Thyroid gland (tissue), 4 donors: ENCODE data around the gene CNTNAP5. TPM values are rescaled to one million over a fixed set of nuclear protein-coding genes. Genes with fewer than 3 reads are reported as not detected.

ENCODE experiments used
- DNase-seq, 2 donors: peaks; one replicate each; pipeline ENCODE4 v3.0.0-alpha.2; 2019
- H3K27ac ChIP-seq, 3 donors: fragments of 200-600 bp; sonication (generic); 1 replicate in 2 of 3; 2 replicates in 1 of 3; pipeline ENCODE4 v1.5.1; 2016 to 2019; ENCODE audit warnings: mild to moderate bottlenecking in 1 of 3, moderate library complexity in 1 of 3
- H3K27me3 ChIP-seq: fragments of 200-600 bp; sonication (generic); one replicate; pipeline ENCODE4 v1.5.1; 2019
- H3K36me3 ChIP-seq, 2 donors: fragments of 200-600 bp; sonication (generic); one replicate each; pipeline ENCODE4 v1.5.1; 2016 to 2019
- H3K4me1 ChIP-seq, 2 donors: fragments of 200-600 bp; sonication (generic); one replicate each; pipeline ENCODE4 v1.5.1; 2017 to 2019
- H3K4me3 ChIP-seq, 3 donors: fragments of 200-600 bp; sonication (generic); replicated peaks in 1 of 3; 1 replicate in 2 of 3; 2 replicates in 1 of 3; pipeline ENCODE4 v1.5.1; 2016; ENCODE audit warnings: mild to moderate bottlenecking in 1 of 3
- H3K9me3 ChIP-seq: fragments of 200-600 bp; sonication (generic); one replicate; pipeline ENCODE4 v1.5.1; 2017
- POLR2A ChIP-seq, 2 donors: fragments of 450-650 bp; IDR thresholded peaks; one replicate each; pipeline ENCODE4 v1.6.1; 2017; ENCODE audit warnings: antibody characterized with exemption in 2 of 2, mild to moderate bottlenecking in 2 of 2, moderate library complexity in 1 of 2
- WGBS, 2 donors: methylation state at CpG; one replicate each; pipeline ENCODE4 v1.1.5; 2017; 5-methylcytosine and 5-hydroxymethylcytosine counted together
- intact Hi-C: fragments of 100-400 bp; cut with DNase I; formaldehyde crosslinking; loops from one replicate; pipeline ENCODE4 v1.15.1; 2023
- total RNA-seq, 4 donors: library from RNA; depleted of rRNA; stranded (reverse); fragments of >200 nt; gene quantifications; one replicate each; pipeline ENCODE4 v1.2.3, GENCODE V29; 2016
- TF ChIP-seq, protein P1 (sequence below), 6 experiments: fragments of 200-600 bp in 3 of 6; fragments of 450-650 bp in 3 of 6; sonication (generic) in 3 of 6; IDR thresholded peaks; one replicate each; pipeline ENCODE4 v1.5.1; 2016 to 2019; ENCODE audit warnings: antibody characterized with exemption in 6 of 6, mild to moderate bottlenecking in 2 of 6, inconsistent platforms in 1 of 6, moderate library complexity in 1 of 6

Gene CNTNAP5
- total RNA-seq, 4 donors from 2014 or later = not detected

DNA sequence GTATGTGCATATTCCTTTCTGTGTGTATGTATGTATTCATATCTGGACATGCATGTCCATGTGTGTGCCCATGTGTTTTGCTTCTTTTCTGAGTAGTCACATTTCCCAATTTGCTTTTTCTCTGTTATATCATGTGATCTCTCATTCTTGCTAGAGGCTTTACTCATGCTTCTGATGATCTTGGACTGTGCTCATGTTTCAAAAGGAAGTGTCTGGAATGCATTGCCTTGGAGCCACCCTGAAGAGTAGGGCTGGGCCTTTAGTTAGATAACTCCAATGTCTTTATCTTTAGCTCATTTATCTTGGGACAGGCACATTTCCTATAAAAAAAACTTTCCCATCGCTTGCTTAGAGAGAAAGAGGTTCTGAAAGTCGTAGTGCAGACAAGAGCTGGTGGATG lies 859.2 kb downstream of the CNTNAP5 start:
- TF ChIP-seq POLR2A (IDR thresholded peaks at IDR 0.05) = no peak
- TF ChIP-seq, protein P1, sequence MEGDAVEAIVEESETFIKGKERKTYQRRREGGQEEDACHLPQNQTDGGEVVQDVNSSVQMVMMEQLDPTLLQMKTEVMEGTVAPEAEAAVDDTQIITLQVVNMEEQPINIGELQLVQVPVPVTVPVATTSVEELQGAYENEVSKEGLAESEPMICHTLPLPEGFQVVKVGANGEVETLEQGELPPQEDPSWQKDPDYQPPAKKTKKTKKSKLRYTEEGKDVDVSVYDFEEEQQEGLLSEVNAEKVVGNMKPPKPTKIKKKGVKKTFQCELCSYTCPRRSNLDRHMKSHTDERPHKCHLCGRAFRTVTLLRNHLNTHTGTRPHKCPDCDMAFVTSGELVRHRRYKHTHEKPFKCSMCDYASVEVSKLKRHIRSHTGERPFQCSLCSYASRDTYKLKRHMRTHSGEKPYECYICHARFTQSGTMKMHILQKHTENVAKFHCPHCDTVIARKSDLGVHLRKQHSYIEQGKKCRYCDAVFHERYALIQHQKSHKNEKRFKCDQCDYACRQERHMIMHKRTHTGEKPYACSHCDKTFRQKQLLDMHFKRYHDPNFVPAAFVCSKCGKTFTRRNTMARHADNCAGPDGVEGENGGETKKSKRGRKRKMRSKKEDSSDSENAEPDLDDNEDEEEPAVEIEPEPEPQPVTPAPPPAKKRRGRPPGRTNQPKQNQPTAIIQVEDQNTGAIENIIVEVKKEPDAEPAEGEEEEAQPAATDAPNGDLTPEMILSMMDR (IDR thresholded peaks at IDR 0.05) = no peak

DNA sequence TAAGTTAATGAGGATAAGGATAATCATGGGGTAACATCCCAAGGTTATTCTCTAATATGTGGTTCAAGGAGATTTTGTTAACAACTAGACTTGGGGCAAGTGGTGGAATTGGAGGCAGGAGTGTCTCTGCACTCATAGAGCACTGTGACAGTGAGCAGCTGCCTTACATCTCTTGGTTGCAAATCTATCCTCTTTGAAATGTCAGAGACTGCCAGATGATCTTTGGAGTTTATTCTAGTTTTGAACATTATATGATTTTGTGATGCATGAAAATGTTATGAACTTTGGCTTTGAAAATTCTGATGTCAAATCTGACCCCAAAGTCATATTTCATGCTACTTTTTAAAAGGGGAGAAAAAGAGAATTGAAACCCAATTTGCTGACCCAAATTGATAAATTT lies 861.1 kb downstream of the CNTNAP5 start:
- no peaks in the 10 kb centered on the region for H3K36me3 ChIP-seq
- H3K4me3 ChIP-seq = no peak overlapping the region
- no peaks in the 10 kb centered on the region for H3K9me3 ChIP-seq
- no peak for DNase-seq
- TF ChIP-seq, protein P1 (IDR thresholded peaks at IDR 0.05) = no peak
- TF ChIP-seq POLR2A (IDR thresholded peaks at IDR 0.05) = no peak
- intact Hi-C loops = no loop called here
- no peak overlapping the region for H3K27ac ChIP-seq
- no peaks in the 10 kb centered on the region for H3K27me3 ChIP-seq
- no peaks in the 10 kb centered on the region for H3K4me1 ChIP-seq

More for the DNA sequence above, 859.2 kb downstream of the CNTNAP5 start:
- WGBS, 2 donors = 66 to 74% methylated on average over 2 of the region's 2 CpGs
- no peaks in the 10 kb centered on the region for H3K36me3 ChIP-seq
- no peak overlapping the region for H3K27ac ChIP-seq
- no peaks in the 10 kb centered on the region for H3K9me3 ChIP-seq
- no peaks in the 10 kb centered on the region for H3K27me3 ChIP-seq
- H3K4me3 ChIP-seq = no peak overlapping the region
- no peak for DNase-seq
- H3K4me1 ChIP-seq = no peaks in the 10 kb centered on the region
- intact Hi-C loops = no loop called here

DNA sequence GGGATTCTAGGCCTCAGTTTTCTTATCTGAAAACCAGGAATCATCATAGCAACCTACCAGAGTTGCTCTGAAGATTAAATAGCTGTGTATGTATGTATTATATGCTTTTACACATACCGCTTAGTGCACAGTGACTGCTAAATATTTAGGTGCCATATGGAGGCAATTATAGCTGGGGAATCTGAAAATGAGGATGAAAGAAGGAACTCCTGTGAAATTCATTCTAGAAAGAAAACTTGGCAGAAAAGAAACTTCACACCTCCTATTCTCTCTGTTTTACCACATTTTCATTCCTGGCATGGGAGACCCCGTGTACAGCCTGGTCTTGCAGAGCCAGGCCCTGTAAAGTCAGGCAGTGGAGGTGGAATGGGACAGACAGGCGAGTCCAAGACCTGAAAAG lies 862.4 kb downstream of the CNTNAP5 start:
- WGBS, 2 donors = 75 to 77% methylated on average over 3 of the region's 3 CpGs
- TF ChIP-seq, protein P1 (IDR thresholded peaks at IDR 0.05) = no peak
- TF ChIP-seq POLR2A (IDR thresholded peaks at IDR 0.05) = no peak
- DNase-seq = no peak
- H3K9me3 ChIP-seq = no peaks in the 10 kb centered on the region
- H3K27ac ChIP-seq = no peak overlapping the region
- H3K4me3 ChIP-seq = no peak overlapping the region
- H3K36me3 ChIP-seq = no peaks in the 10 kb centered on the region
- H3K27me3 ChIP-seq = no peaks in the 10 kb centered on the region
- intact Hi-C loops = no loop called here
- H3K4me1 ChIP-seq = no peaks in the 10 kb centered on the region

DNA sequence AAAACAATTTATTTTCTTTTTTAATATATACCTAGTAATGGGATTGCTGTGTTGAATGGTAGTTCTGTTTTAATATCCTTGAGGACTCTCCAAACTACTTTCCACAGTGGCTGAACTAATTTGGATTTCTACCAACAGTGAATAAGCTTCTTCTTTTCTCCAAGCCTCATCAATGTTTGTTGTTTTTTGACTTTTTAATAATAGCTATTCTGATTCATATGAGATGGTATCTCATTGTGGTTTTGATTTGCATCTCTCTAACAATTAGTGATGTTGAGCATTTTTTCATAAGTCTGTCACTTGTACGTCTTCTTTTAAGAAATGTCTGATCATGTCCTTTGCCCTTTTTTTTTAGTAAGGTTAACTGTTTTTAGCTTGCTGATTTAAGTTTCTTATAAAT lies 863.3 kb downstream of the CNTNAP5 start:
- no peak for DNase-seq
- Histone ChIP-seq H3K9me3 (no peaks in the 10 kb centered on the region), H3K27ac (no peak overlapping the region), H3K27me3 (no peaks in the 10 kb centered on the region), H3K36me3 (no peaks in the 10 kb centered on the region), H3K4me1 (no peaks in the 10 kb centered on the region), H3K4me3 (no peak overlapping the region)
- TF ChIP-seq POLR2A (IDR thresholded peaks at IDR 0.05) = no peak
- TF ChIP-seq, protein P1 (IDR thresholded peaks at IDR 0.05) = no peak
- intact Hi-C loops = no loop called here
- 84 to 89% methylated on average over 1 of the region's 1 CpG for WGBS, 2 donors

DNA sequence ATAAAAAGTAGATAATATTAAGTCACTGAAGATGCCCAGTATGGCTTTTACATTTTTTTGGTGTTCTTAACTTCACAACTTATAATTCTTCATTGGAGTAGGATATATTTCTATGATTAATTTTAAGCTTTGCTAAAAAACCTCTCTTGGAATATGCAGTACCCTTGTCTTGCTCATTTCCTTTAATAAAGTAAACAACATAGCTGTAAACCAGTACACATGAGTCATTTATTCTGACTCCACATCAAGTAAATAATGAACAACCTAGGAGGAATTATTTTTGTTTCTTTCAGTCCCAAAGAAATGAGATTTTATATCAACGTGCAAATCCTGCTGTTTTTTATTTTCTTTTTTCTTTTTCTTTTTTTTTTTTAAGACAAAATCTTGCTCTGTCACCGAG lies 869.1 kb downstream of the CNTNAP5 start:
- TF ChIP-seq POLR2A (IDR thresholded peaks at IDR 0.05) = no peak
- TF ChIP-seq, protein P1 (IDR thresholded peaks at IDR 0.05) = no peak
- no peaks in the 10 kb centered on the region for H3K4me1 ChIP-seq
- H3K4me3 ChIP-seq = no peak overlapping the region
- intact Hi-C loops = no loop called here
- no peak for DNase-seq
- no peaks in the 10 kb centered on the region for H3K27me3 ChIP-seq
- no peak overlapping the region for H3K27ac ChIP-seq
- WGBS, 2 donors = 62 to 72% methylated on average over 2 of the region's 2 CpGs
- no peaks in the 10 kb centered on the region for H3K36me3 ChIP-seq
- no peaks in the 10 kb centered on the region for H3K9me3 ChIP-seq
